ENCODE data around the gene NMNAT2. TPM values are rescaled to one million over a fixed set of nuclear protein-coding genes. Genes with fewer than 3 reads are reported as not detected.
"Not testable (repeated sequence)": the region's sequence is repeated elsewhere in the genome, so short reads cannot be mapped to it uniquely, and the experiment has no call there.

Gene NMNAT2
- total RNA-seq, 1 donor from 2014 or later = 0.05 TPM

GRCh38 chr1:183418696-183419095 is 516 bp upstream of the NMNAT2 start:
- intact Hi-C loops (cut with micrococcal nuclease) = no loop called here

GRCh38 chr1:183416850-183417771 is 1.1 kb downstream of the NMNAT2 start:
- intact Hi-C loops (cut with micrococcal nuclease) = no loop called here

- intact Hi-C loops (cut with micrococcal nuclease) = no loop called here
Measured at GRCh38 chr1:183414365-183414764, 3.8 kb downstream of the NMNAT2 start.

GRCh38 chr1:183411091-183411490 is 7.1 kb downstream of the NMNAT2 start:
- intact Hi-C loops (cut with micrococcal nuclease) = no loop called here

- intact Hi-C loops (cut with micrococcal nuclease) = no loop called here
Measured at GRCh38 chr1:183407961-183408360, 10.2 kb downstream of the NMNAT2 start.

- intact Hi-C loops (cut with micrococcal nuclease) = no loop called here
Measured at GRCh38 chr1:183407474-183407873, 10.7 kb downstream of the NMNAT2 start.

GRCh38 chr1:183404476-183404875 is 13.7 kb downstream of the NMNAT2 start:
- intact Hi-C loops (cut with micrococcal nuclease) = no loop called here

GRCh38 chr1:183403498-183403897 is 14.7 kb downstream of the NMNAT2 start:
- intact Hi-C loops (cut with micrococcal nuclease) = no loop called here

GRCh38 chr1:183401565-183401964 is 16.6 kb downstream of the NMNAT2 start:
- intact Hi-C loops (cut with micrococcal nuclease) = not testable (repeated sequence)

- intact Hi-C loops (cut with micrococcal nuclease) = no loop called here
Measured at GRCh38 chr1:183394435-183394834, 23.7 kb downstream of the NMNAT2 start.

GRCh38 chr1:183391863-183392262 is 26.3 kb downstream of the NMNAT2 start:
- intact Hi-C loops (cut with micrococcal nuclease) = no loop called here

GRCh38 chr1:183390561-183390960 is 27.6 kb downstream of the NMNAT2 start:
- intact Hi-C loops (cut with micrococcal nuclease) = no loop called here

GRCh38 chr1:183388735-183389134 is 29.4 kb downstream of the NMNAT2 start:
- intact Hi-C loops (cut with micrococcal nuclease) = no loop called here

GRCh38 chr1:183385340-183386144 is 32.6 kb downstream of the NMNAT2 start:
- intact Hi-C loops (cut with micrococcal nuclease) = no loop called here

- intact Hi-C loops (cut with micrococcal nuclease) = no loop called here
Measured at GRCh38 chr1:183379951-183380350, 38.2 kb downstream of the NMNAT2 start.

- intact Hi-C loops (cut with micrococcal nuclease) = no loop called here
Measured at GRCh38 chr1:183375381-183375780, 42.8 kb downstream of the NMNAT2 start.

GRCh38 chr1:183374825-183375224 is 43.4 kb downstream of the NMNAT2 start:
- intact Hi-C loops (cut with micrococcal nuclease) = no loop called here

- intact Hi-C loops (cut with micrococcal nuclease) = no loop called here
Measured at GRCh38 chr1:183372586-183373230, 45.5 kb downstream of the NMNAT2 start.

- intact Hi-C loops (cut with micrococcal nuclease) = no loop called here
Measured at GRCh38 chr1:183370399-183371058, 47.7 kb downstream of the NMNAT2 start.

GRCh38 chr1:183368213-183369108 is 49.7 kb downstream of the NMNAT2 start:
- intact Hi-C loops (cut with micrococcal nuclease) = no loop called here

Data from T-helper 1 cell treated with Interleukin-12 subunit alpha and Interleukin-12 subunit beta and Interleukin-4 antibody, amounts not matched to agents 30 ng/mL and 1 ng/mL, for 36 hours (primary cell).